ENCODE data around the gene BNIP5.
A peak's percentile ranks its signal among the peaks of the same experiment; 100 is the strongest.

BNIP5 gene

DNA sequence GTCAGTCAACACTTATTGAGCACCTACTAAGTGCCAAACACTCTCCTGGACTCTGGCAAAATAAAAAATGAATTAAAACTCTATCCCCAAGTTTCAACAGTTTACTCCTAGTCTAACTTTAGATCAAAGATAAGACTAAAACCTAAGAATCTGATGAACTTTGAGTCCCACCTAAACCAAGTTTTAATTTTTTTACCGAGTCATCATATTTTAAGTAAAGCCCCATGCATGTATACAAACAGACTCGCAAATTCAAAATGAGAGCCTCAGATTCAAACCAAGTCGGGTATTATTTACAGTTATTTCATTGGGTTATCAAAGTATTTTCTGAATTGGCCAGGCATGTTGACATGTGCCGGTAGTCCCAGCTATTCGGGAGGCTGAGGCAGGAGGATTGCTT is 28.2 kb downstream of the BNIP5 start:
- H3K4me1 Mint-ChIP-seq, result no peaks in the 10 kb centered on the region
- no peaks in the 10 kb centered on the region for H3K36me3 Mint-ChIP-seq (ENCODE audit: insufficient read depth)
- DNase-seq (ENCODE audit: low spot score in 2 of 2), result no peak
- H3K27ac Mint-ChIP-seq (ENCODE audit: low read depth), result no peak overlapping the region
- ATAC-seq (replicated peaks; ENCODE audit: extremely low read depth, poor library complexity, severe bottlenecking), result no peak
- H3K4me3 Mint-ChIP-seq, result no peak overlapping the region
- H3K27me3 Mint-ChIP-seq, result peaks cover 37% of the 10 kb centered on the region
- no peaks in the 10 kb centered on the region for H3K9me3 Mint-ChIP-seq

DNA sequence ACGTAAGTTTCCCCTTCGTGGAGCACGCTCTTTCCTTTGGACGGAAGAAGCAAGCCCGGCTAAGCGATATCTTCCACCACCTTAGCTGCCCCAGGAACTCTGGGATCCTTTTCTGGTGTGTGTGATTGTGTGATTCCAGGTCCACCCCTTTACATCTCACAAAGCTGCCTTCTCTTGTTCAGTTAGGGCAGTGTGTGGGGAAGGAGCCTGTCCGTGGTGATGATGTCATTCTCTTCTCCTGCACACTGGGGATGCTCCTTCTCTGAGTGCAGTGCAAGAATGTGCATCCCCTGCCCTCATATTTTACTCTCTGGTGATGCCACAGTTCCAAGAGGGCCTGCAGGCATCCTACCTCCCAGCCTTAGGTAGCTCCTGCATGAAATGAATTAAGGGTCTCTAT is 30.3 kb downstream of the BNIP5 start:
- no peaks in the 10 kb centered on the region for H3K9me3 Mint-ChIP-seq
- peaks cover 2% of the 10 kb centered on the region for H3K36me3 Mint-ChIP-seq (ENCODE audit: insufficient read depth)
- peaks cover 9% of the 10 kb centered on the region for H3K4me1 Mint-ChIP-seq
- H3K27ac Mint-ChIP-seq (ENCODE audit: low read depth), result no peak overlapping the region
- DNase-seq (ENCODE audit: low spot score in 2 of 2) (no peak), ATAC-seq (replicated peaks; ENCODE audit: extremely low read depth, poor library complexity, severe bottlenecking) (no peak)
- H3K27me3 Mint-ChIP-seq, result peaks cover 43% of the 10 kb centered on the region
- H3K4me3 Mint-ChIP-seq, result no peak overlapping the region

DNA sequence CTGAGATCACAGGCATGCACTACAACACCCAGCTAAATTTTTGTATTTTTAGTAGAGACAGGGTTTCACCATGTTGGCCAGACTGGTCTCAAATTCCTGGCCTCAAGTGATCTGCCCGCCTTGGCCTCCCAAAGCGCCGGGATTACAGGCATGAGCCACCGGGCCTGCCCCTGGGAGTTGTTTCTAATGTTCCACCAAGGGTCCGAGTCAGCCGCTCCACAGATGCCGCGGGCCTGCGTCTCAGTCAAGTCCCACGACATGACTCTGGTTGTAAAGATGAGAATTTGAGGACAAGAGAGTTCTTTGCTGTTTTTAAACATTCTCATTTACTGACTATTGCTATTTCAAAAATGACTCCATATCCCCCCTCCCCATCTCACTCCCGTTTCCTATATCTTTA is 30.8 kb downstream of the BNIP5 start:
- peaks cover 43% of the 10 kb centered on the region for H3K27me3 Mint-ChIP-seq
- peaks cover 2% of the 10 kb centered on the region for H3K36me3 Mint-ChIP-seq (ENCODE audit: insufficient read depth)
- no peaks in the 10 kb centered on the region for H3K9me3 Mint-ChIP-seq
- H3K4me3 Mint-ChIP-seq, result no peak overlapping the region
- H3K27ac Mint-ChIP-seq (ENCODE audit: low read depth), result no peak overlapping the region
- DNase-seq (ENCODE audit: low spot score in 2 of 2), result no peak
- ATAC-seq (replicated peaks; ENCODE audit: extremely low read depth, poor library complexity, severe bottlenecking), result no peak
- peaks cover 9% of the 10 kb centered on the region for H3K4me1 Mint-ChIP-seq

DNA sequence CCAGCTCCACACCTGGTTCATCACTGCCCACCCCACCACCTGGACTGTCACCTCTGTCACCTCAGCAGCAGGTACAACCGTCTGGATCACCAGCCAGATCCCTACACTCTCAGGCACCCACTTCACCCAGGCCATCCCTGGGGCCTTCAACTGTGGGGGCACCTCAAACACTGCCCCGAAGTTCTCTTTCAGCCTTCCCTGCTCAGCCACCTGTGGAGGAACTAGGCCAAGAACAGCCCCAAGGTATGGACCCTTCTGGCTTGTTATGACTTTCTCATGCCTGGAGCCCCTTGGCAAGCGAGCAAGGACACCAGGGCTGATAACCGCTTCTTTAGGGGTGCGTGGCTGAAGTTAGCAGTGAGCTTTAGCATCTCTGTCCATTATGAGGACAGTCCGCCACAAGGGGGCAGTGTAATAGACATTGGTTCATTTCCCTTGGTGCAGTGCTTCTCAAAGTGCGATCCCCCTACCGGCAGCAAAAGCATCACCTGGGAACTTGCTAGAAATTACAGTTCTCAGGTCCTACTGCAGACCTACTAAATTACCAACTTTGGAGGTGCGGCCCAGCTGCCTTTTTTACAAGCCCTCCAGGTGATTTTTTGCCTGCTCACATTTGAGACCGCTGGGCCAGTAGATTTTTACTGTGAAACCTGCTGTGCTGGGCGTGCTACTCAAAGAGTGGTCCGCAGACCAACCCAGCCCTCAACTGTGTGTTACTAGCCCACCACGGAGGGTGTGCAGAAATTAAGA is 34.3 kb downstream of the BNIP5 start:
- Mint-ChIP-seq H3K4me1 (peaks cover 9% of the 10 kb centered on the region), H3K27ac (ENCODE audit: low read depth) (peak overlapping the region; percentile 32), H3K9me3 (no peaks in the 10 kb centered on the region), H3K36me3 (ENCODE audit: insufficient read depth) (peaks cover 4% of the 10 kb centered on the region), H3K27me3 (peaks cover 43% of the 10 kb centered on the region), H3K4me3 (no peak overlapping the region)
- DNase-seq (ENCODE audit: low spot score in 2 of 2), result peak; percentile 87 to 92
- ATAC-seq (replicated peaks; ENCODE audit: extremely low read depth, poor library complexity, severe bottlenecking), result peak; percentile 98

DNA sequence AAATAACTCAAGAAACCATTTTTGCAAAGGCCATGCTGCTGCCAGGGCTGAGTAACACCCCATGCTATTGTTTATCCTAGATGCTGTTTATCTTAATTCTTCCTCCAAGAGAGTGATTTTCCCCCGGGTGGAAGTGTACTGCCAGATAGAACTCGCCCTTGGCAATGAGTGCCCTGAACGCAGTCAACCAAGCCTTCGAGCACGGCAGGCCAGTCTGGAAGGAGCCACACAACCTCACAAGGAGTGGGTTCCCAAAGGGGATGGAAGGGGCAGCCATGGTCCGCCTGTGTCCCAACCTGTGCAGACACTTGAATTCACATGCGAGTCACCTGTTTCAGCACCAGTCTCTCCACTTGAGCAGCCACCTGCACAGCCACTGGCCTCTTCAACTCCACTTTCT is 34.9 kb downstream of the BNIP5 start:
- Mint-ChIP-seq H3K27ac (ENCODE audit: low read depth) (no peak overlapping the region), H3K36me3 (ENCODE audit: insufficient read depth) (peaks cover 4% of the 10 kb centered on the region), H3K4me1 (peaks cover 9% of the 10 kb centered on the region), H3K4me3 (no peak overlapping the region), H3K27me3 (peaks cover 43% of the 10 kb centered on the region), H3K9me3 (no peaks in the 10 kb centered on the region)
- DNase-seq (ENCODE audit: low spot score in 2 of 2) (no peak), ATAC-seq (replicated peaks; ENCODE audit: extremely low read depth, poor library complexity, severe bottlenecking) (no peak)

DNA sequence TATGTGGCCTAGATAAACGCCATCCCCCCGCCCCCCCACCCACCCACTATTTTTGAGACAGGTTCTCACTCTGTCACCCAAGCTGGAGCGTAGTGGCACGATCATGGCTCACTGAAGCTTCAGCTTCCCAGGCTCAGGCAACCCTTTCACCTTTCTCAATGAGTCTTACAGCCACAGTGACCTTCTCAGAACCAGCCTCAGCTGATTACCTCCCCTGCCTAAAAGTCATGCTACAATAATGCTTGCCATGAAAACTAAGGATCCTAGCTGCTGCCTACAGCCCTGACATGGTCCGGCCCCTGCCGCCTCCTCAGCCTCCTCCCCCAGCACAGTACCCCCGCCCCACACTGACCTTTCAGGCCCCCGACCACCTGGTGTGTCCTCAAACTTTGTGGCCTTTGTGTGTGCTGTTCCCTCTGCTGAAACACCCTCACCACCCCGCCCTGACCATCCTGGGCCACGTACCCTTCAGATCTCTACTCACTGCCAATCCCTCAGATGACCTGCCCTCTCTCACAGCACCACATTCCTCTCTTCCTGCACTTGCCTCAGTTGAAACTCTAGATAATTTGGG is 35.5 kb downstream of the BNIP5 start:
- H3K4me3 Mint-ChIP-seq, result no peak overlapping the region
- H3K27ac Mint-ChIP-seq (ENCODE audit: low read depth), result no peak overlapping the region
- peaks cover 9% of the 10 kb centered on the region for H3K4me1 Mint-ChIP-seq
- ATAC-seq (replicated peaks; ENCODE audit: extremely low read depth, poor library complexity, severe bottlenecking) (no peak), DNase-seq (ENCODE audit: low spot score in 2 of 2) (no peak)
- H3K27me3 Mint-ChIP-seq, result peaks cover 43% of the 10 kb centered on the region
- peaks cover 4% of the 10 kb centered on the region for H3K36me3 Mint-ChIP-seq (ENCODE audit: insufficient read depth)
- no peaks in the 10 kb centered on the region for H3K9me3 Mint-ChIP-seq

DNA sequence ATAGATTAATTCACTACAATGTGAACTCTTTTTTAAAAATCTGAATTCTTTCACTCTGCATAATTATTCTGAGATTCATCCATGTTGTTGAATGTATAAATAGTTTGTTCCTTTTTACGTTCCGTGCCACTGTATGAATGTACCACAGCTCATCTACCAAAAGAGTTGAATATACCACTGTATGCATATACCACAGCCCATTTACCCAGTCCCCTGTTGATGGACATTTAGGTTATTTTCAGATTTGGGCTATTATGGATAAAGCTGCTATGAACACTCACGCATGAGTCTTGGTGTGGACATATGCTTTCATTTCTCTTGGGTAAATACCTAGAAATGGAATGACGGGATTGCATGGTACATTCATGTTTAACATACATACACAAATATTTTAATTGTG is 38.7 kb downstream of the BNIP5 start:
- ATAC-seq (replicated peaks; ENCODE audit: extremely low read depth, poor library complexity, severe bottlenecking), result no peak
- no peak overlapping the region for H3K4me3 Mint-ChIP-seq
- H3K9me3 Mint-ChIP-seq, result no peaks in the 10 kb centered on the region
- peaks cover 9% of the 10 kb centered on the region for H3K4me1 Mint-ChIP-seq
- no peak overlapping the region for H3K27ac Mint-ChIP-seq (ENCODE audit: low read depth)
- H3K36me3 Mint-ChIP-seq (ENCODE audit: insufficient read depth), result peaks cover 4% of the 10 kb centered on the region
- no peak for DNase-seq (ENCODE audit: low spot score in 2 of 2)
- peaks cover 43% of the 10 kb centered on the region for H3K27me3 Mint-ChIP-seq

DNA sequence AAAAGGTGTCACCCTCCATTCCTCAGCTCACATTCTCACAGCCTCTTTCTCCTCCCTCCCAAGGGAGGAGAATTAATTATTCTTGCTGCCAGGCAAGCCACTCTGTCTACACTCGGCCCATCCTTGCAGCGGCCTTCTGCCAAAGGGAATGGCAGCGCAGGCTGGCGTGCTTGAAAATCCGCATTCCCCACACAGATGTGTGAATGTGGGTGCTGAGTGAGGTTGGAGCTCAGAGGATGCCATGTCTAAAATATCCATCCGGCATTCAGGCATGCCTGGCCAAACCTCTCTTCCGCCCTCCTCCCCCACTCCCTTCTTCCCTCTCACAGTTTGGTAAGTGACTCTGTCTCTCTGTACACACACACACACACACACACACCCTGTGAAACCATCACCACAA is 39.2 kb downstream of the BNIP5 start:
- Mint-ChIP-seq H3K27me3 (peaks cover 41% of the 10 kb centered on the region), H3K4me1 (peaks cover 5% of the 10 kb centered on the region), H3K4me3 (no peak overlapping the region), H3K27ac (ENCODE audit: low read depth) (no peak overlapping the region), H3K9me3 (no peaks in the 10 kb centered on the region), H3K36me3 (ENCODE audit: insufficient read depth) (peaks cover 4% of the 10 kb centered on the region)
- DNase-seq (ENCODE audit: low spot score in 2 of 2), result no peak
- no peak for ATAC-seq (replicated peaks; ENCODE audit: extremely low read depth, poor library complexity, severe bottlenecking)

DNA sequence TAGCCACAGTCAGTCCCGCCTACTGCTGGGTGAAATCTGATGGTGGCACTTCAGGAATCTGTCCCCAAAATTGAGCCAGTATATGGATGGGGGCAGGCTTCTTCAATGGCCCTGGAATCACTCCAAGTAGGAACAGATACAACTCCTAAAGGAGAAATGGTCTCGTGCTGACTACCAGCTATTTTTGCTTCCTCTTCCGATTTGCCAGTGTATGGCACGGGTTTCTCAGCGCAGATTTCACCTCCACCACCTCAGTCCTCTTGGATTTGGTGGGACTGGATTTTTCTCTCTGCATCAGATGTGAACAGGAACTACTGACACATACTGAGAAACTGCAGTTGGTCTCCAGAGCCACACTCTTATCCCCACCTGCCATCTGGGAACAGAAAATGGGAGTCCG is 39.6 kb downstream of the BNIP5 start:
- Mint-ChIP-seq H3K4me1 (peaks cover under 1% of the 10 kb centered on the region), H3K36me3 (ENCODE audit: insufficient read depth) (peaks cover 2% of the 10 kb centered on the region), H3K9me3 (no peaks in the 10 kb centered on the region), H3K4me3 (no peak overlapping the region), H3K27me3 (peaks cover 36% of the 10 kb centered on the region), H3K27ac (ENCODE audit: low read depth) (no peak overlapping the region)
- ATAC-seq (replicated peaks; ENCODE audit: extremely low read depth, poor library complexity, severe bottlenecking) (no peak), DNase-seq (ENCODE audit: low spot score in 2 of 2) (no peak)

DNA sequence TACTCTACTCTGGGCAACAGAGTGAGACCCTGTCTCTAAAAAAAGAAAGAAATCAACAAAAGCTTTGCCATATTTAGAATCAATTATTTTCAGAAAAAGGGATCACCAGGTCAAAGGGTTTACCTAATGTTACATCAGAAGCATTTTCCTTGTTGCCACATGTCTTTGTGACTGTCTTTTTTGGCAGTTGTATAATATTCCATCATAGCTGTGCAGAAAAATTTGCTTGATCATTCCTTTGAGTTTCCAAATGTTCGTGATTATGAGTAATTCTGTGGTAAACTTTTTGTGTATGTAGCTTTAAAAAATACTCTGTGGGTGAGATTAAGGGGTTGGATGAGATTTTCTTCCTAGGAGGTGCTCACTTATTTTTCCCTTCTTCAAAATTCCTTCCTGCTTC is 40.4 kb downstream of the BNIP5 start:
- peaks cover 2% of the 10 kb centered on the region for H3K36me3 Mint-ChIP-seq (ENCODE audit: insufficient read depth)

DNA sequence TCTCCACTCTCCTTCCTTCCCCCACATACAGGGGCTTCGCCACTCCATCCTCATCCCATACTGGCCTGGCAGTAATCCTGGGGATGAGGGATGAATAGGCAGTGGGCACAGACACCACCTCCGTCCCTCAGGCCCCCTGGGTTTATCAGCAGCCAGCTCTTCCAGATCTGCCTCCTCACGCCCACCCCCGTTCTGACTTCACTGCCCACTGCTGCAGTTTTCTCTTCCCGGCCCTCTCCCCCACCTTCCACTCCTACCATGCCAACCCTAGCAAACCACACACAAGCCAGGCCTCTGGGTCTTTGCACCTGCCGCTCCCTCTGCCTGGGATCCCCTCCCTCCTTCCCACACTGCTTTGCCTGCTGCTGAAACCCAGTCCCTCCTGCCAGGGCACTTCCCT is 44.5 kb downstream of the BNIP5 start:
- Mint-ChIP-seq H3K36me3 (ENCODE audit: insufficient read depth) (no peaks in the 10 kb centered on the region), H3K4me3 (no peak overlapping the region), H3K4me1 (peaks cover 6% of the 10 kb centered on the region), H3K27ac (ENCODE audit: low read depth) (no peak overlapping the region), H3K27me3 (peaks cover 25% of the 10 kb centered on the region), H3K9me3 (no peaks in the 10 kb centered on the region)
- ATAC-seq (replicated peaks; ENCODE audit: extremely low read depth, poor library complexity, severe bottlenecking) (no peak), DNase-seq (ENCODE audit: low spot score in 2 of 2) (no peak)

More for the DNA sequence above, 40.4 kb downstream of the BNIP5 start:
- Mint-ChIP-seq H3K27ac (ENCODE audit: low read depth) (no peak overlapping the region), H3K4me1 (no peaks in the 10 kb centered on the region), H3K27me3 (peaks cover 34% of the 10 kb centered on the region), H3K4me3 (no peak overlapping the region), H3K9me3 (no peaks in the 10 kb centered on the region)
- no peak for ATAC-seq (replicated peaks; ENCODE audit: extremely low read depth, poor library complexity, severe bottlenecking)
- DNase-seq (ENCODE audit: low spot score in 2 of 2), result no peak

DNA sequence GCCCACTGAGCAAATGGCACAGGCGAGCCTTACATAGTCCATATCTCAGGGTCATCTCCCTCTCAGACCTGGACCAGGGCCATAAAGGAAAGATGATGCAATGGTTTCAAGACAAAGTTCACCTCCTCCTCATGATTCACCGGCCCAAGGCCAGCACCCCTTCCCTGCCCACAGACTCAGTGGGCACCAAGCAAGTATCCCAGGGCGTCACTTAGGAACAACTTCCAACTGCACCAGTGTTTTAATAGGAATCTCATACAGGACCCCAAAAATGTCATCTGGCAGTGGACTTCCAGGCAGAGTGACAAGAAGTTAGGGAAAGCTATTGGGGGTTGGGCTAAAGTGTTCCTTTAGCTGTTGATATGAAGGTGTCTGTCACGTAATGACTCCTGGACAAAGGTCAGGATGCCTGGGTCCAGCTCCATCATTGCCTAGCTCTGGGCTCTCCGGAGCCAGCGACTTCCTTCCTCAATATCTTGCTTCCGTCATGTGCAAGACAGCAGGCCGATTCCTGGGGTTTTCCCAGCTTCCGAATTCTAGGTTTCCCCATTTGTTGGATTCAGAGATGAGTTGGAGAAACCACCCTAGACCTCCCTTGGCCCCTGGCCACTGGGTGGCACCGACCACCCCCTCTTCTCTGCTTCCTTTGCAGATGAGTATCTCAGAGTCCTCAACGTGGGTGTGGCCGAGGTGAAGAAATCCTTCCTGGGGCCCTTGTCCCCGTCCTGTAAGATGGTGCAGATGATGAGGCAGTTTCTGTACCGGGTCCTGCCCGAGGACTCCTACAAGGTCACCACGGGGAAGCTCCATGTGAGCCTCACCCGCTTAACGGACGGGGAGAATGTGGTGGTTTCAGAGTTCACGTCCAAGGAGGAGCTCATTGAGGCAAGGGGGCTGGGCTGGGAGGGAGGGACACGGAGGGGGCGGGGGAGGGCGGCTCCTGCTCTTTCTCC is 45.7 kb downstream of the BNIP5 start:
- ATAC-seq (replicated peaks; ENCODE audit: extremely low read depth, poor library complexity, severe bottlenecking), result no peak
- H3K9me3 Mint-ChIP-seq, result no peaks in the 10 kb centered on the region
- peaks cover 37% of the 10 kb centered on the region for H3K27me3 Mint-ChIP-seq
- DNase-seq (ENCODE audit: low spot score in 2 of 2), result no peak
- no peak overlapping the region for H3K27ac Mint-ChIP-seq (ENCODE audit: low read depth)
- H3K36me3 Mint-ChIP-seq (ENCODE audit: insufficient read depth), result no peaks in the 10 kb centered on the region
- peaks cover 6% of the 10 kb centered on the region for H3K4me1 Mint-ChIP-seq
- no peak overlapping the region for H3K4me3 Mint-ChIP-seq
